Chondrocyte (in vitro differentiated cells): ENCODE data around the gene GOLGA6L7. TPM values are rescaled to one million over a fixed set of nuclear protein-coding genes. Genes with fewer than 3 reads are reported as not detected.
A peak's percentile ranks its signal among the peaks of the same experiment; 100 is the strongest.

Experiments
- DNase-seq: peaks from one replicate; pipeline ENCODE4 v3.0.0; 2021; ENCODE audit warnings: mixed read lengths, low spot score
- H3K27ac Mint-ChIP-seq: one replicate; pipeline ENCODE4 v1.8.0; 2021; ENCODE audit warnings: mild to moderate bottlenecking, moderate library complexity, mixed read lengths; ENCODE audit not compliant: unreplicated experiment
- H3K27me3 Mint-ChIP-seq: 2 replicates; pipeline ENCODE4 v1.8.0; 2021; ENCODE audit warnings: low read depth, mixed read lengths
- H3K36me3 Mint-ChIP-seq: 2 replicates; pipeline ENCODE4 v1.8.0; 2021; ENCODE audit warnings: low read depth, mixed read lengths
- H3K4me1 Mint-ChIP-seq: 2 replicates; pipeline ENCODE4 v1.8.0; 2021; ENCODE audit warnings: low read depth, mild to moderate bottlenecking, mixed read lengths
- H3K4me3 Mint-ChIP-seq: one replicate; pipeline ENCODE4 v1.8.0; 2021; ENCODE audit warnings: mild to moderate bottlenecking, moderate library complexity, mixed read lengths; ENCODE audit not compliant: unreplicated experiment
- H3K9me3 Mint-ChIP-seq: 2 replicates; pipeline ENCODE4 v1.8.0; 2021; ENCODE audit warnings: low read depth, mixed read lengths
- total RNA-seq: library from RNA; stranded (reverse); gene quantifications from 3 replicates; pipeline ENCODE4 v1.2.1, GENCODE V29; 2021
- TF ChIP-seq, protein P1 (sequence below): fragments of 200-600 bp; sonication (generic); IDR thresholded peaks from 2 replicates; pipeline ENCODE4 v1.5.0; 2021; ENCODE audit warnings: antibody characterized with exemption, mild to moderate bottlenecking, moderate library complexity

GOLGA6L7 gene
- total RNA-seq, 1 donor from 2014 or later: not detected

- DNase-seq: no peak
- H3K4me1 Mint-ChIP-seq: no peaks in the 10 kb centered on the region
- H3K27ac Mint-ChIP-seq: no peak overlapping the region
- no peaks in the 10 kb centered on the region for H3K27me3 Mint-ChIP-seq
- no peaks in the 10 kb centered on the region for H3K36me3 Mint-ChIP-seq
- no peaks in the 10 kb centered on the region for H3K9me3 Mint-ChIP-seq
- TF ChIP-seq, protein P1, sequence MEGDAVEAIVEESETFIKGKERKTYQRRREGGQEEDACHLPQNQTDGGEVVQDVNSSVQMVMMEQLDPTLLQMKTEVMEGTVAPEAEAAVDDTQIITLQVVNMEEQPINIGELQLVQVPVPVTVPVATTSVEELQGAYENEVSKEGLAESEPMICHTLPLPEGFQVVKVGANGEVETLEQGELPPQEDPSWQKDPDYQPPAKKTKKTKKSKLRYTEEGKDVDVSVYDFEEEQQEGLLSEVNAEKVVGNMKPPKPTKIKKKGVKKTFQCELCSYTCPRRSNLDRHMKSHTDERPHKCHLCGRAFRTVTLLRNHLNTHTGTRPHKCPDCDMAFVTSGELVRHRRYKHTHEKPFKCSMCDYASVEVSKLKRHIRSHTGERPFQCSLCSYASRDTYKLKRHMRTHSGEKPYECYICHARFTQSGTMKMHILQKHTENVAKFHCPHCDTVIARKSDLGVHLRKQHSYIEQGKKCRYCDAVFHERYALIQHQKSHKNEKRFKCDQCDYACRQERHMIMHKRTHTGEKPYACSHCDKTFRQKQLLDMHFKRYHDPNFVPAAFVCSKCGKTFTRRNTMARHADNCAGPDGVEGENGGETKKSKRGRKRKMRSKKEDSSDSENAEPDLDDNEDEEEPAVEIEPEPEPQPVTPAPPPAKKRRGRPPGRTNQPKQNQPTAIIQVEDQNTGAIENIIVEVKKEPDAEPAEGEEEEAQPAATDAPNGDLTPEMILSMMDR: no peak
- H3K4me3 Mint-ChIP-seq: no peak overlapping the region
These were observed 32.2 kb upstream of the GOLGA6L7 start for GRCh38 chr15:28880680-28881079.

DNA sequence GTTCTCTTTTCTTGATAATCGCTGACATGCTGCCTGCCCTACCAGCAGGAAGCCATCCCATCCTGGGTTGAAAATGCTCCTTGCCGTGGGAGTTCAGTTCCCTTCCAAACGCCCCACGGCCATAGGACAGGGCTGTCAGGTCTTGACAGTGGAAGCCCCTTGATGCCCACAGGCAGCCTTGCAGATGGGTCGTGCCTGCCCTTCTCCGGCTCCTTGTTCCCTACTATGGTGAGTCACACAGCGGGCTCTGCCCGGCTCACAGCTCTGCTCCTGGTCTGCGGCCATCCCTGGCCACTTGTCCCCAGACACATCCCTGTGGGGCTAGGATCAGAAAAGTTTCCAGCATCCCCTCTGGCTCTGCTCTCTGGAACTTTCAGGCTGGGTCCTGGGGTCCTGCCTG lies 31.1 kb upstream of the GOLGA6L7 start:
- no peak for DNase-seq
- TF ChIP-seq, protein P1: no peak
- Mint-ChIP-seq H3K4me1 (no peaks in the 10 kb centered on the region), H3K36me3 (no peaks in the 10 kb centered on the region), H3K27ac (no peak overlapping the region), H3K4me3 (no peak overlapping the region), H3K27me3 (no peaks in the 10 kb centered on the region), H3K9me3 (no peaks in the 10 kb centered on the region)

DNA sequence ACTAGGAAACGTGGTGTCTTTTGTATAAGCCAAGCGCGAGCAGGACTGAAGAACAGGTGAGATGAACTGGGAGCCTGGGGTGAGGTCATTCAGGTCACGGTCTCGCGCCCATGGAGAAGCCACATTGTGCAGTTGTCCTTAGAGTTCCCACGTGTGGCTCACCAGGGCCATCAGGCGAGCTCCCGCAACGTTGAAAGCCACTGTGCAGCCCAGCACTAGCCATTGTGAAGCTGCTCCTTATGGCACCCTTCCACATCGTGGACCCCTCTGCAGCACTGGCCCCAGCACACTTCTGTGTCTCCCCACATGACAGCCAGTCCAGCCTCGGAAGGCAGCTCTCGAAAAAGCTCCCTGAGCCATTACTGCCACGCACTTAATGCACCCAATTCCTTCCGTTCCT lies 29.8 kb upstream of the GOLGA6L7 start:
- peak; percentile 72 for DNase-seq
- no peaks in the 10 kb centered on the region for H3K36me3 Mint-ChIP-seq
- H3K9me3 Mint-ChIP-seq: no peaks in the 10 kb centered on the region
- TF ChIP-seq, protein P1: no peak
- no peak overlapping the region for H3K27ac Mint-ChIP-seq
- no peak overlapping the region for H3K4me3 Mint-ChIP-seq
- no peaks in the 10 kb centered on the region for H3K27me3 Mint-ChIP-seq
- peaks cover 11% of the 10 kb centered on the region for H3K4me1 Mint-ChIP-seq

DNA sequence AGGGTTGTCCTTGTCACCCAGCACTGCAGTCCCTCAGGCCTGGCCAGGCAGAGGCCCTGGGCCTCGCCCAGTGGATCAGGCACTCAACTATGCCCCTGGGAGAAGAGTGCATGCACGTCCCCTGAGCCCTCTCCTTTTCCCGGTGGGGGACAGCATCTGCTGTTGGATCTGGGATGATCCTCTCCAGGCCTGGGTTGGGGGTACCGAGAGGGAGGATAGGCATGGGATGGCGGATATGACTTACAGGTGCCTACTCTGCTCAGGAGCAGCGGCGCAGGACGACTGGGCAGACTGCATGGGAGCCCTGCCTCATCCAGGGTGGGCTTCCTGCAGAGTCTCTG lies 28.4 kb upstream of the GOLGA6L7 start:
- no peak overlapping the region for H3K27ac Mint-ChIP-seq
- TF ChIP-seq, protein P1: no peak
- H3K4me3 Mint-ChIP-seq: no peak overlapping the region
- no peaks in the 10 kb centered on the region for H3K9me3 Mint-ChIP-seq
- H3K27me3 Mint-ChIP-seq: no peaks in the 10 kb centered on the region
- DNase-seq: peak; percentile 67
- no peaks in the 10 kb centered on the region for H3K36me3 Mint-ChIP-seq
- H3K4me1 Mint-ChIP-seq: peaks cover 12% of the 10 kb centered on the region

DNA sequence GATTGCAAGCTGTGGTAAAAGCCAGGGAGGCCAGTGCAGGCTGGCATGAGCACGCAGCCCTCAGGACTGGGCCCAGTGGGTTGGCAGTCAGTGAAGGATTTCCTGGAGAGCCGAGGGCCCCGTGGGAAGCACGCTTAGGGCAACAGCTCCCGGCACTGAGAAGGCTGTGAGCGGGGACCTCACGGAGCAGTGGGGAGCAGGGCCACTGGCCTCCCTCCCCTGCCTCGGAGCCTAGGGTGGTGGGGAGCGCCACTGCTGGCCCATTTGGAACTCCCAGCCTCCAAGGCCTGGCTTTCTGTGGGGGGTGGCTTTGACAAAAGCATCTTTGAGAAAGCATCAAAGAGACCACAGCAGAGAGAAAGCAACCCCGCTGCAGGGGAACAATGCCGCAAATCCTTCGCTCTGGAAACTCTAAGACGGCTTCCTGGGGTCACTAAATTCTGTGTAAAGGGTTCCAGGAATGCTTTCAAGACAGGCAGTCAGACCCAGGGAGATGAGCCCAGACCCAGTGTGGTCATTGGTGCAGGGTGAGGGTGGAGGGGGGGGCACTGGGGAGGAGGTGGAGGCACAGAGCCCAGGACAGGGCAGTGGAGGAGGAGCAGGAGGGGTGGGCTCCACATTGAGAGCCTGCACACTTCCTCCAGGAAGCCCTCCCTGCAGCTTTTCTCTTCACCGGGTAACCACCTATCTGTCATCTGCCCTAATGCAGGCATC lies 27.8 kb upstream of the GOLGA6L7 start:
- Mint-ChIP-seq H3K27me3 (no peaks in the 10 kb centered on the region), H3K27ac (no peak overlapping the region), H3K36me3 (no peaks in the 10 kb centered on the region), H3K9me3 (peaks cover 3% of the 10 kb centered on the region), H3K4me3 (no peak overlapping the region), H3K4me1 (peaks cover 12% of the 10 kb centered on the region)
- peak; percentile 68 for DNase-seq
- TF ChIP-seq, protein P1: no peak
